NCI-H446 treated with DMSO at 0.1 percent for 48 hours (cell line): ENCODE data around the gene ARRB1.
"Not testable (repeated sequence)": the region's sequence is repeated elsewhere in the genome, so short reads cannot be mapped to it uniquely, and the experiment has no call there.

ENCODE experiments used
- DNase-seq: peaks from one replicate; lab custom pipeline; 2025; lab: John Stamatoyannopoulos, UW

ARRB1 gene

DNA sequence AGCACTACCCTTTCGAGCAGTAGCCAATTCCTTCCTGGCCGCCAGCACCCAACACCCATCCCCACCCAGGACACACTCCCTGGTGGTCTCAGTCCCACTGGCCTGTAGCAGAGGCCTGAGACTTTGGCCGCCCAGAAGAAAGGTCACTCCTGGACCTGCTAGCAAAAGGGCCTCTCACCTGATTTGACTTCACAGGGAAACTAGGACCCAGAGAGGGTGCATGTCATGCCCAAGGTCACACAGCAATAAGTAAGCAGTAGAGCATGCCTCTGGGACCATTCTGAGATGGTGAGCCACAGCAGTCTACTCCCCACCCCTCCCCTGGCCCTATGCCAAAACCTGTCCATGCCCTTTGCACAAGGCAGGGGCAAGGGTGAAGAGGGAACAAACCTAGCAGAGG is 7.3 kb downstream of the ARRB1 start:
- DNase-seq: no peak

DNA sequence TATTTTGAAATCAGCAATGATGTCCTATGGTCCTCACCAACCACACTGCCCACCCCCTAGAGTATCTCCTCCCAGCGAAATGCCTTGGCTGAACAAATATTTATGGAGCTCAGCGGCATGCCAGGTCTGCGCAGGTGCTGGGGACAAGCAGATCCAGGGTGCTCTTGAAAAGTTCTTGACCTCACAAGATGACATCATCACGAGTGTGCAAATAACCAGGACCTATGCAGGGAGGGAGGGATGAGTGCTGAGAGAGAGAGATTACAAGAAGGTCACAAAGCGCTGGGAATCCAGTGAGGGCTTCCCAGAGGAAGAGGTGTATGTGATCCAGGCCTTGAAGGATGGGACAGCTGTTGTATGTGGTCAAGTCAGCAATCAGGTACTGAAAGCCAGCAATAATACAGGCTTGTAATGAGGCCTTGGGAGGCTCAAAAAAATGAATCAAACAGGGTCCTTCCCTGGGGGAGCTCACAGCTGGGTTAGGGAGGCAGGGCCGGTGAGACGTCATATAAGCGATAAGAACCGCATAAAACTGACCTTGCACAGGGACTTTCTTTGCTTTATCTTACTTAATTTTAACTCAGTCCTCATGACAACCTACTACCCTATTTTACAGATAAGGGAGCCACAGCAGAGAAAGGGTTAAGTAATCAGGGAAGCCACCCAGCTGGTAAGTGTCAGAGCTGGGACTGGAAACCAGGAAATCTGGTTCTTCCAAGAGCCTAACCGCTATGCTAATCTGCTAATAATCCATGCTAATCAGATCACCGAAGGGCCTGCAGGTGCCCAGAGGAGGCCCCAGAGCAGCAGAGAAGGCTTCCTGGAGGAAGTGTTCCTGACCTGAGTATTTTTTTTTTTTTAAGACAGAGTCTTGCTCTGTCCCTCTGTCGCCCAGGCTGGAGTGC is 8.2 kb downstream of the ARRB1 start:
- no peak for DNase-seq

DNA sequence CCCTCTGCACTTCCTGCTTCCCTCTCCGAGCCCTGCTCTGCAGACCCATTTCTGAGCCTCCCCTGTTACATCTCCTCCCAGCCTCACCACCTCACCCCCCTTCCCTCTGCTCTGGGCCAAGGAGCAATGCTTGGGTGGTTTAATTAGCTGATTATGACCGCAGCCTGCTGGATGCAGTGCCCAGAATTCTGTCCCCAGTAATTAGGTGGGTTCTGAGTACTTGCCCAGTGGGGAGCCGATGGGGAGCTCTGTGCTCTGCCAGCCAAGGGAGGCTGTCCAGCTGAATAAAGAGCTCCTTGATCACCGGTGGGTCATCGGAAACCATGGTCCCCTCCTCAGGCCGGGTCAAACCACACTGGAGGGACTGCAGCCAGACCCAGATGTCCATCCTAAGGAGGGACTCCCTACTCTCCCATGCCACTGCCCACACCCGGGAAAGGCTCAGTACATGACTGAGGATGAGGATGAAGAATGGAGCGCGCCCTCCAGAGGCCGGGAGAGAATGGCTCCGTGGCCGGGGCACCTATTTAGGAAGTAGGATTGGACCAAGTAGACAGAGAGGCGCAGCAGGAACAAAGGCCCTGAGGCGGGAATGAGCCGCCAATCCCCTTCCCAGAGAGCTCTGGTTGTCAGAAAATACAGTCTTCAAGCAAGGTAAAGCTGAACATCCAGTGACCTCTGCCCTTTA is 9.1 kb downstream of the ARRB1 start:
- peak; percentile 59 for DNase-seq

DNA sequence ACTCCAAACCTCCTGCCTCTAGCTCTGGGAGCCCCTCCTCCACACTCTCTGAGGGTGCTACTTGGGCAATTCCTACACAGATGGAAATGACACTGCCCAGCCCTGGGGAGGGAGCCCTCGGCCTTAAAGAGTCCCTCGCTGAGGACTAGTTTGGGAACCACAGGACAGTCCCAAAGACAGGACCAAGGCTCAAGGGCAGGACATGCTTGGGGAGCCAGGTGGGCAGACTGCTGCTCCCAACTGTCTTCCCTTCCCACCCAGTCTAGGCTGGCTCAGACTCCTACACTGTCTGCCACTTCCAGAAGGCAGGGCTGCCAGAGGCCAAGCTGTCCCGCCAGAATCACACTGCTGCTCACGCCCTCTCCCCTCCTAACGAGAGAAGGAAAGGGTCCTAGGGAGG is 9.8 kb downstream of the ARRB1 start:
- peak; percentile 53 for DNase-seq

DNA sequence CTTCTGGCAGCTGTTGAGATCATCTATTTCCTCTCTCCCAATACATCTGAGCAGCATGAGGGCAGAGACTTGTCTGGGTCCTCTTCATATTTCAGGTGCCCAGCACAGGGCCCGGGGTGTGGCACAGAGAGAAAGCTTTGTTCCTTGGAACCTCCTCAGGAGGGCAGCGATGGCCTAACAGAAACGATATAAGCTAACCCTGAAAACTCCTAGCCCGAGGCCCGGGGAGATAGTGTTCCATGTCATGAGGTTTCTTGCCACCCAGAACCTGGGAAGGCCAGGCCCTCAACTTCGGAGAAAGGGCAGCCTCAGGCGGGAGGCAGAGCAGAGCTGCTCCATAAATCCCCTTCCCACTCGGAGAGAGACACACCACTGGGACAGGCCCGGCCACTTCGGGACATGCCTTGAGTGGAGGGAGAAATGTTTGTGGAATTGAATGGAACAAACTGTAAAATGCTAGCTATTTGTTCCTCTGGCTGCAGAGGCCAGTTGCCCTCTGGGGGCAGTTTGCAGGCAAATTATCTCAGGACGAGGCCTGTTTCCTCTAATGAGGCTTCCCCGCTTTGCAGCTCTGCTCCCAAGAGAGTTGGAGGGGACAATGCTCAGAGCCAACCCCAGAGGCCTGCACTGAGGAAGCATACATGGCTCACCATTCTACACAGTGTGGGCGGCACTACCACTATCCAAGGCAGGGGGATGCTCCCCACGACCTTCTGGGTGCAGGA is 11.6 kb downstream of the ARRB1 start:
- DNase-seq: no peak

GRCh38 chr11:75338516-75339208 is 12.8 kb downstream of the ARRB1 start:
- no peak for DNase-seq

GRCh38 chr11:75337195-75337654 is 14.2 kb downstream of the ARRB1 start:
- DNase-seq: no peak

DNA sequence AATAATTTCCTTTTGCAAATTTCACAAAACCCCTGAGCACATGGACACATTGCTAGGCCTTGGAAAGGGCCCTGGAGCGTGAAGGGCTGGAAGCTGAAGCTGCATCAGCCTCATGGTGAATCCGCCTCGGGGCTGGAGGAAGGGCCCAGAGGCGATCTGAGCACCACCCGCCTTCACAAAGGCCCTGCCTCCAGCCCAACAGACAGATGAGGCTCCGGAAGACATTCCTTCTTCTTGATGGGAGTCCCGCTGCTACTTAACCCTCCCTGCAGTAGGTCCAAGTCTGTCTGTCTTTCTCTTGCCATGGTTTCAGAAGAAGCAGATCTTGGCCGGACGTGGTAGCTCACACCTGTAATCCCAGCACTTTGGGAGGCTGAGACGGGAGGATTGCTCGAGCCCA is 16.5 kb downstream of the ARRB1 start:
- no peak for DNase-seq

- DNase-seq: no peak
These were observed 17.0 kb downstream of the ARRB1 start for GRCh38 chr11:75334402-75334891.

GRCh38 chr11:75333807-75334140 is 17.7 kb downstream of the ARRB1 start:
- no peak for DNase-seq

- DNase-seq: no peak
These were observed 18.2 kb downstream of the ARRB1 start for GRCh38 chr11:75333022-75333806.

DNA sequence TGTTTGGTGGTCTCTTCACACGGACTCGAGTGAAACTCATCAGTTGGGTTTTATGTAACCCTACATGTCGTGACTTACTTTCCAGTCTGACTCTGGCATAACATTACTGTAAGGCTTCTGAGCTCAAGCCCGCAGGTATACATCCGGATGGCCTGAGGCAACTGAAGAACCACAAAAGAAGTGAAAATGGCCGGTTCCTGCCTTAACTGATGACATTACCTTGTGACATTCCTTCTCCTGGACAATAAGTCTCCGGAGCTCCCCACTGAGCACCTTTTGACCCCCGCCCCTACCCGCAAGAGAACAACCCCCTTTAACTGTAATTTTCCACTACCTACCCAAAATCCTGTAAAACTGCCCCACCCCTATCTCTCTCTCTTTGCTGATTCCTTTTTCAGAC is 19.7 kb downstream of the ARRB1 start:
- DNase-seq: not testable (repeated sequence)

DNA sequence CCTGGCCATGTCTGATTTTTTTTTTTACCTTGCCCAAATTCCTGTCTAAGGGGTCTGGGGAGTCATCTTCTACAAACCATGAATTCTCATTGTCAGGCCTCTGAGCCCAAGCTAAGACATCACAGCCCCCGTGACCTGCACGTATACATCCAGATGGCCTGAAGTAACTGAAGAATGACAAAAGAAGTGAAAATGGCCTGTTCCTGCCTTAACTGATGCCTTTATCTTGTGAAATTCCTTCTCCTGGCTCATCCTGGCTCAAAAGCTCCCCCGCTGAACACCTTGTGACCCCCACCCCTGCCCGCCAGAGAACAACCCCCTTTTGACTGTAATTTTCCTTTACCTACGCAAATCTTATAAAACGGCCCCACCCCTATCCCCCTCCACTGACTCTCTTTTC is 20.2 kb downstream of the ARRB1 start:
- not testable (repeated sequence) for DNase-seq

- not testable (repeated sequence) for DNase-seq
These were observed 20.6 kb downstream of the ARRB1 start for GRCh38 chr11:75330886-75331285.

DNA sequence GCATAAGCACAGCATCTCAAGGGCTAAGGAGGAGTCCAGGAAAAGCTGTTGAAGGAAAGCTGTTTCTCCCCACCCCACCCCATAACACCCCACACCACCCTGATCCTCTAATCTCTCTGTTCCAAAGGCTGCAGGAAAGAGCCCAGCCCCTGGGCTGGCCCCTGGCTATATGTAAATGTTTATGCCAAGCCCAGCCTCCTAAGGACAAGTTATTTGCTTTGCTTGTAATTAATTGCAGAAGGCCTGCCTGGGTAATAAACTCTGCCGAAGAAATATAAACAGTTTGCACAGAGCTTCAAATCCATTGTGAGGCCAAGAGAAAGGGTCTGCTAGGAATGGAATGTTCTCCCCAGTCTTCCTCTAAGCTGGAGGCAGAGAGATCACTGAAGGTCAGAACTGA is 21.2 kb downstream of the ARRB1 start:
- no peak for DNase-seq

DNA sequence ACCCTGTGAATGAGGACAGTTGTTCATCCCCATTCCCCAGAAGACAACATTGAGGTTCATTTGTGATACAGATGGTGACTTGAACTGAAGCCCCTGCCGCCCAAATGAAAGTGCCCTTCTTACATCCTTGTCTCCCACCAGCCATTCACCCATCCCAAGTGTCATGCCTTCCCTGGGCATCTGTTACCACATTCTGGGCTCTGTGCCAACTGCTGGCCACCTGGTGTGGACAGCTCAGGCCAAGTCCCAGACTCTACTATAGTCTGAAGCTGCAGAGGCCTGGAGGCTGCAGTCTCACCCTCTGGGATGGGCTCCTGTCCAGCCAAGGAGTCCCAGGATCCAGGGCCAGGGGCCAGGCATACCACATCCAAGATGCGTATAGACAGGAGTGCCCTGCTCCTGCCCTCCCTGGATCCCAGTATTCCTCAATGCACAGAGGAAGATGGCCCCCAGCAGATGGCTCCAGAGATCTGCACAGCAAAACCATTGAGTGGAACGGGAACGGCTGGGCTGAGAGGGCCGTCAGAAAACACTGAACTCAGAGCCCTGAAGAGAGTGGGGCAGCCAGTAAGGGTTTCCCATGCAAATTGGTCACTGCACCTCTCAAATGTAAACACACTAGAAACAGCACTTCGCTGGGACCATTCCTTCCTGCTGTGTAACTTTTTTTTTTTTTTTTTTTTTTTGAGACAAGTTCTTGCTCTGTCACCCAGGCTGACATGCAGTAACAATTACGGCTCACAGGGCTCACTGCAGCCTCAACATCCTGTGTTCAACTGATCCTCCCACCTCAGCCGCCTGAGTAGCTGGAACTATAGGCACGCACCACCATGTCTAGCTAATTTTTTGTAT is 22.8 kb downstream of the ARRB1 start:
- peak; percentile 92 for DNase-seq

- no peak for DNase-seq
These were observed 25.0 kb downstream of the ARRB1 start for GRCh38 chr11:75326439-75326810.

DNA sequence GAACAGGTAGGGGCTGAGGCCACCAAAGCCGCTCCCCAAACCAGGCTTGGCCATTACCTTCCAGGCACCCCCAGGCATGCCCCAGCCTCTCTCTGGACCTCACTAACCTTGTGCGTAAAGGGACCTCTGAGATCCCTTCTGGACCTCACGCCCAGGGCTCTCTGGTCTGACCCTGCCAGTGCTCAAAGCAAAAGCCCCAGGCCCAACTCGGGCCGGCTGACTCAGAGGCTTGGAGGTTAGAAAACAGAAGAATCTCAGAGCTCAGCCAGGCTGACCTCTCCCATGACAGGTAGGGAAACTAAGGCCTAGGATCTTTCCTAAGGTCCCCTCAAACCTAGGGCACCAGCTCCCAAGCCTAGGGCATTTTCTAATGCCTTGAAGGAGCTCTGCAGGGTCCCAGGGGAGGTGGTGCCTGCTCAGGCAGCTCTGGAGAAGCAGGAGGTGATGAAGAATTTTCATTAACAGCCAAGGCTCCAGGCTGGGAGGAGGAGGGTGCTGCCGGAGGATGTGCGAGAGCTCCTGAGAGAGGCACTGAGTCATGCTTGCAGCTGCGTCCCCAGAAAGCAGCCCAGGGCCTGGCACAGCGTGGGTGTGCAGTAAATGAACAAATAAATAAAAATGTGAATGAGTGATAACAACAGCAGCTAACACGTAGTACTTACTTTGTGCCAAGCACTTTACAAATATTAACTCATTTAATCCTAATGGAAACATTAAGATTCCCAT is 25.6 kb downstream of the ARRB1 start:
- no peak for DNase-seq

DNA sequence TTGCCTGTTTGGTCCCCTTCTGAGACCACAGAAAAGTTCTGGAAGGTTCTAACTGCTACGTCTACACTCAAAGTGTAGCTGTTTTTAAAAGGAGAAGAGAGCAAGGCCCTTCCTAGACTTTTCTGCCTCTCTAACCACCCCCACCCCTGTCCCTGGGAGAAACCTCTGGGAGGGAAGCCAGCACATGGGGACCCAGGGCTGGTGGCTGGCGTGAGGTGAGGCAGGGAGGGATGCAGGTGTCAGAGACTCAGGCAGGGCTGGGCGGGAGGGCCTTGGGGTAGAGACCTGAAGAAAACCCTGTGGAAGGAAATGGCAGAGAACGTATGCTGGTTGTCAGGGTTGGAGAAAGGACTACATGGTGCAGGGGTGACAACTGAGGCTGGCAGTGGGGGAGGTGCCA is 26.7 kb downstream of the ARRB1 start:
- no peak for DNase-seq

DNA sequence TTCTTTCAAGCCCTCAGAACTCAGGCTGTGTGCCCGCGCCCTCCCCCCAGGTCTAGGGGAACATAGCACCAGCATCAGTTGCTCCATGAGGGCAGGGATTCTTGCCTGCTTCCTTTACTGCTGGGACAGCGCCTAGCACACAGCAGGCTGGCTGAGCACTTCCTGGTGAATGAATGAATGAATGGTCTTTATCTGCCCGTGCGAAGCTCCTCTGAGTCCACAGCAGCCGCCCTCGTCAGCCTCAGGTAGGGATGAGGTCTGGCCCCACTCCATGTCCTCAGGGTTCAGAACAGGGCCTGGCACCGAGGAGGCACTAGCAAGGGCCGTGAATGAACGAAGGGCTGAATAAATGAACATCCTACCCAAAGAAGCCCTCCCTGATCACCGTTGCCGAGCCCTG is 27.3 kb downstream of the ARRB1 start:
- DNase-seq: no peak
